GM12872 (cell line): ENCODE data around the gene TUBAL3.

Experiments
- TF ChIP-seq, protein P1 (sequence below): IDR thresholded peaks from 3 replicates; pipeline ENCODE4 v1.5.1; 2011; ENCODE audit warnings: low read depth, mild to moderate bottlenecking, low read length, moderate library complexity; ENCODE audit not compliant: insufficient read depth

TUBAL3 gene

GRCh38 chr10:5402798-5403197 is 1.8 kb downstream of the TUBAL3 start:
- TF ChIP-seq, protein P1, sequence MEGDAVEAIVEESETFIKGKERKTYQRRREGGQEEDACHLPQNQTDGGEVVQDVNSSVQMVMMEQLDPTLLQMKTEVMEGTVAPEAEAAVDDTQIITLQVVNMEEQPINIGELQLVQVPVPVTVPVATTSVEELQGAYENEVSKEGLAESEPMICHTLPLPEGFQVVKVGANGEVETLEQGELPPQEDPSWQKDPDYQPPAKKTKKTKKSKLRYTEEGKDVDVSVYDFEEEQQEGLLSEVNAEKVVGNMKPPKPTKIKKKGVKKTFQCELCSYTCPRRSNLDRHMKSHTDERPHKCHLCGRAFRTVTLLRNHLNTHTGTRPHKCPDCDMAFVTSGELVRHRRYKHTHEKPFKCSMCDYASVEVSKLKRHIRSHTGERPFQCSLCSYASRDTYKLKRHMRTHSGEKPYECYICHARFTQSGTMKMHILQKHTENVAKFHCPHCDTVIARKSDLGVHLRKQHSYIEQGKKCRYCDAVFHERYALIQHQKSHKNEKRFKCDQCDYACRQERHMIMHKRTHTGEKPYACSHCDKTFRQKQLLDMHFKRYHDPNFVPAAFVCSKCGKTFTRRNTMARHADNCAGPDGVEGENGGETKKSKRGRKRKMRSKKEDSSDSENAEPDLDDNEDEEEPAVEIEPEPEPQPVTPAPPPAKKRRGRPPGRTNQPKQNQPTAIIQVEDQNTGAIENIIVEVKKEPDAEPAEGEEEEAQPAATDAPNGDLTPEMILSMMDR: no peak

GRCh38 chr10:5400468-5401240 is 4.0 kb downstream of the TUBAL3 start:
- TF ChIP-seq, protein P1: no peak

DNA sequence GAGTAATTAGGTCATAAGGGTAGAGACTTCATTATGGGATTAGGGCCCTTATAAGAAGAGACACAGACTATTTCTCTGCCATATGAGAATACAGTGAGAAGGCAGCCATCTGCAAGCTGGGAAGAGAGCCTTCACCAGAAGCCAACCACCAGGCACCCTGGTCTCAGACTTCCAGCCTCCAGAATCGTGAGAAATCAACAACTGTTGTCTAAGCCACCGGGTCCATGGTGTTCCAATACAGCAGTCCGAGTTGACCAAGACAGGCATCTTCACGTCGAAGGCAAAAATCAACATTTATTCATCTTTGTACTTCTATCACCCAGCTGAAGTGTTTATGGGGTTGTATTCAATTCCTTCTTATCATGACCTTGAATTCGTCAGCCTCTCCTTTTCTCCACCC is 5.3 kb downstream of the TUBAL3 start:
- TF ChIP-seq, protein P1: no peak

GRCh38 chr10:5396556-5397300 is 7.9 kb downstream of the TUBAL3 start:
- TF ChIP-seq, protein P1: no peak

DNA sequence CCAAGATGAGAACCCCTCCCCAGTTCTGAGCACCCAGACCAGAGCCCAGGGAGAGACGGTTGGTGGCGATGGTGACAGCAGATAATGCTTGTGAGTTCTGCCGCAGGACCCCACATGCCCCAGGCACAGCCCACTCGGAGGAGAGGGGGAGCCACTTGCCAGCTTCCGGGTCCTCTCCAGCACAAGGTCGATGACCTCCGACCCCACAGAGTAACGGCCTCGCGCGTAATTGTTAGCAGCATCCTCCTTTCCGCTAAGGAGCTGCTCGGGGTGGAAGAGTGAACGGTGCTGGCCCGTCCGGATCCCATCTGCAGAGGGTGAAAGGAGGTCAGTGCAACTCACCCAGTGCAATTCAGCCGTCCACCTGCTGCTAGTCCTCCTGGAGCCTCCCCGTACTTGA is 9.5 kb downstream of the TUBAL3 start:
- TF ChIP-seq, protein P1: no peak

DNA sequence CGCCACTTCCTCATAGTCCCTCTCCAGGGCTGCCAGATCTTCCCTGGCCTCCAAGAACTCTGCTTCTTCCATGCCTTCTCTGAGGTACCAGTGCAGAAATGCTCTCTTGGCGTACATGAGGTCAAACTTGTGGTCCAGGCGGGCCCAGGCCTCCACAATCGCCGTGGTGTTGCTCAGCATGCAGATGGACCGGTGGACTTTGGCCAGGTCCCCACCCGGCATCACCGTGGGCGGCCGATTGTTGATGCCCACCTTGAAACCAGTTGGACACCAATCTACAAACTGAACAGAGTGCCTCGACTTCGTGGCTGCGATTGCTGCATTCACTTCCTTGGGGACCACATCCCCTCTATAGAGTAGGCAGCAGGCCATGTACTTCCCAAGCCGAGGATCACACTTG is 11.1 kb downstream of the TUBAL3 start:
- TF ChIP-seq, protein P1: no peak

- TF ChIP-seq, protein P1: no peak
Observed at GRCh38 chr10:5391790-5392189, 12.8 kb downstream of the TUBAL3 start.
